ENCODE results near the gene MAPKAPK3. TPM values are rescaled to one million over a fixed set of nuclear protein-coding genes. Genes with fewer than 3 reads are reported as not detected.
"Not testable (repeated sequence)": the region's sequence is repeated elsewhere in the genome, so short reads cannot be mapped to it uniquely, and the experiment has no call there.

MAPKAPK3 gene
- total RNA-seq, 1 experiment from 2014 or later: 23.7 TPM

- Histone ChIP-seq H3K9me3 (no peaks in the 10 kb centered on the region), H3K27me3 (no peaks in the 10 kb centered on the region), H3K4me3 (no peak overlapping the region), H3K36me3 (no peaks in the 10 kb centered on the region)
- no peak for DNase-seq
Observed at GRCh38 chr3:50655009-50655830, 38.3 kb downstream of the MAPKAPK3 start.

- no peaks in the 10 kb centered on the region for H3K9me3 ChIP-seq
- no peaks in the 10 kb centered on the region for H3K36me3 ChIP-seq
- H3K27me3 ChIP-seq: no peaks in the 10 kb centered on the region
- no peak for DNase-seq
- no peak overlapping the region for H3K4me3 ChIP-seq
Observed at GRCh38 chr3:50656417-50657195, 39.7 kb downstream of the MAPKAPK3 start.

DNA sequence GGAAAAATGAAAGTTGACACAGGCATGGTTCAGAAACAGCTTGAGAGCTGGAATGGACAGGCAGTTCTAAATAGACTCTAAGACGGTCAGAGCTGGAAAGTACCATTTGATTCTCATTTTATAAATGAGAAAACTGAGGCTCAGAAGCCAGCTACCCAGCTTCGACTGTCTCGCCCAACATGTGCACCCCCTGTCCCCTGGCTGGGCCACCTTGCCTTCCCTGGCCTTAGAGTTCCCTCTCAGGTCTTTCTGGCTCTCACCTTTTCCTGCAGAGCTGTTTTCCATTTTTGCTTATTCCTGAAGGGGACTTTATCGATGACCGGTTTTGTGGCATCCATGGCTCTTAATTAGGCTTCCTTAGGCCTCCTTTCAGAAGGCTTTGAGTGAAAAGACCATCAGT, 40.5 kb downstream of the MAPKAPK3 start:
- H3K36me3 ChIP-seq: no peaks in the 10 kb centered on the region
- no peaks in the 10 kb centered on the region for H3K9me3 ChIP-seq
- H3K27me3 ChIP-seq: no peaks in the 10 kb centered on the region
- no peak overlapping the region for H3K4me3 ChIP-seq
- DNase-seq: no peak

GRCh38 chr3:50657816-50658215, 40.9 kb downstream of the MAPKAPK3 start:
- H3K4me3 ChIP-seq: no peak overlapping the region
- H3K36me3 ChIP-seq: no peaks in the 10 kb centered on the region
- no peak for DNase-seq
- H3K9me3 ChIP-seq: no peaks in the 10 kb centered on the region
- H3K27me3 ChIP-seq: no peaks in the 10 kb centered on the region

- peak; percentile 31 for DNase-seq
- no peak overlapping the region for H3K4me3 ChIP-seq
- H3K27me3 ChIP-seq: no peaks in the 10 kb centered on the region
- H3K9me3 ChIP-seq: no peaks in the 10 kb centered on the region
- no peaks in the 10 kb centered on the region for H3K36me3 ChIP-seq
Observed at GRCh38 chr3:50658416-50658815, 41.5 kb downstream of the MAPKAPK3 start.

GRCh38 chr3:50658831-50659230, 41.9 kb downstream of the MAPKAPK3 start:
- no peaks in the 10 kb centered on the region for H3K27me3 ChIP-seq
- DNase-seq: no peak
- H3K36me3 ChIP-seq: no peaks in the 10 kb centered on the region
- no peaks in the 10 kb centered on the region for H3K9me3 ChIP-seq
- no peak overlapping the region for H3K4me3 ChIP-seq

DNA sequence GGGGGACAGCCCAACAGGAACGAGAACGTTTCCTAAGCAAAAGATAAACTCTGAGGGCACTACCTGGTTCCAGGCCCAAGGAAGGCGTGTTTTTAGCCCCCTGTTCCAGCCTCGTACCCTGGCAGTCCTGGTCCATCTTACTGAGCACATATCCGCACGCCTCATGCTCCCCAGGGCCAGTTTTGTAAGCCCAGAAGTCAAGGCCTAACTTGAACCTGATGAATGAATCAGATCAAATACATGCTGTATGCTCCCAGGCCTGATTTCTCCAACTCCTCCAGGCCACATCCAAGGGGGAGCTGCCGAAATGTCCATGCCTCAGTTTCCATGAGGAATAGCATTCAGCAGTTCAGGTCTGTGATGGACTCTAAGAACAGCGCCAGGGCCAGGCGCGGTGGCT, 43.4 kb downstream of the MAPKAPK3 start:
- no peaks in the 10 kb centered on the region for H3K36me3 ChIP-seq
- H3K27me3 ChIP-seq: no peaks in the 10 kb centered on the region
- no peak overlapping the region for H3K4me3 ChIP-seq
- DNase-seq: no peak
- no peaks in the 10 kb centered on the region for H3K9me3 ChIP-seq

- no peak for DNase-seq
- H3K36me3 ChIP-seq: no peaks in the 10 kb centered on the region
- no peak overlapping the region for H3K4me3 ChIP-seq
- H3K27me3 ChIP-seq: no peaks in the 10 kb centered on the region
- H3K9me3 ChIP-seq: no peaks in the 10 kb centered on the region
Observed at GRCh38 chr3:50661321-50661837, 44.4 kb downstream of the MAPKAPK3 start.

DNA sequence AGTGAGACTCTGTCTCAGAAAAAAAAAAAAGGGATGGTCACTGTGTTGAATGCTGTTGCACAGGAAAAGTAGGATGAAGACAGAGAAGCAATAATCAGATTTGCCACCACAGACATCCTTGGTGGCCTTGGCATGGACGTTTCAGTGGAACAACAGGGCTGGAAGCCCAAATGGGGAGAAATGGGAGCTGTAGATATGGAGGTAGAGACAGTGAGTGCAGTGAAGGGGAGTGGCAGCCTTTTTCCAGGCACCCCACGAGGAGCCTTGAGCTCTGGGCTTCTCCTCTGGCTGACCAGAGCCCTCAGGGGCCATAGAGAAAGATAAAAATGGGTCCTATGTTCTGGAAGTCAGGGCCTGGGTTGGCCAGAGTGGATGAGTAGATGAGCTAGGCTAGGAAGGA, 45.5 kb downstream of the MAPKAPK3 start:
- Histone ChIP-seq H3K27me3 (no peaks in the 10 kb centered on the region), H3K9me3 (no peaks in the 10 kb centered on the region), H3K36me3 (no peaks in the 10 kb centered on the region), H3K4me3 (no peak overlapping the region)
- no peak for DNase-seq

GRCh38 chr3:50665081-50665840, 48.3 kb downstream of the MAPKAPK3 start:
- H3K36me3 ChIP-seq: no peaks in the 10 kb centered on the region
- H3K9me3 ChIP-seq: no peaks in the 10 kb centered on the region
- no peaks in the 10 kb centered on the region for H3K27me3 ChIP-seq
- H3K4me3 ChIP-seq: no peak overlapping the region
- no peak for DNase-seq

DNA sequence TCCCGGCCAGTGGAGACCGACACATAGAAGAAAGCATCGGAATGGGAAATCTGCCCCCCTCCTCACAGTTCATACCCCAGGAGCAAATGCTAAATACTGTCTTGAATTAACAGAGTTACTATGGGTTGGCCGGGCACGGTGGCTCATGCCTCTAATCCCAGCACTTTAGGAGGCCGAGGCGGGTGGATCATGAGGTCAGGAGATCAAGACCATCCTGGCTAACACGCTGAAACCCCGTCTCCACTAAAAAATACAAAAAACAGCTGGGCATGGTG, 48.8 kb downstream of the MAPKAPK3 start:
- not testable (repeated sequence) for H3K36me3 ChIP-seq, H3K9me3 ChIP-seq, H3K4me3 ChIP-seq, DNase-seq, H3K27me3 ChIP-seq

- no peak overlapping the region for H3K4me3 ChIP-seq
- H3K27me3 ChIP-seq: no peaks in the 10 kb centered on the region
- H3K9me3 ChIP-seq: no peaks in the 10 kb centered on the region
- no peaks in the 10 kb centered on the region for H3K36me3 ChIP-seq
- DNase-seq: no peak
Observed at GRCh38 chr3:50666837-50667236, 49.9 kb downstream of the MAPKAPK3 start.

GRCh38 chr3:50671331-50671730, 54.4 kb downstream of the MAPKAPK3 start:
- H3K27me3 ChIP-seq: peaks cover 5% of the 10 kb centered on the region

DNA sequence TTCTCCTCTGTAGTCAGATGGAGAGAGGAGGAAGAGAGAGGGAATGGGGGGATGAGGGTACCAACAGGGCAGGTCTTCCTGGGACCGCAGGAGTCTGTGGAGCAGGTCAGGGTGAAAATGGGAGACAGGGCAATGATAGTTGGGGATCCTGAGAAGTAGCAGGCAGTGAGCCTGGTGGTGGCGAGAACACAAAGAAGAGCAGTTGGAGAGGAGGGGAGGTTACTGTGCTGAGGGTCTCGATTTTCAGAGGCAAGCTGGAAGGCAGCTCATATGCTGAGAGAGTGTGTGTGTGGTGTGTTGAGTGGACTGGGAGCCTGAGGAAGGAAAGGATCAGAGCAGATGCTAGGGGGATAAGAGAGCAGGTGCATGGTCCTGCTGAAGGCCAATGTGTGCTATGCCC, 55.7 kb downstream of the MAPKAPK3 start:
- no peak overlapping the region for H3K4me3 ChIP-seq
- H3K9me3 ChIP-seq: 0 out of 2 replicates have a peak, but pooled peaks cover 2% of the 10 kb centered on the region
- H3K27me3 ChIP-seq: peaks cover 8% of the 10 kb centered on the region
- no peak for DNase-seq
- H3K36me3 ChIP-seq: no peaks in the 10 kb centered on the region

More at GRCh38 chr3:50671331-50671730, 54.4 kb downstream of the MAPKAPK3 start:
- no peaks in the 10 kb centered on the region for H3K36me3 ChIP-seq
- H3K4me3 ChIP-seq: no peak overlapping the region
- H3K9me3 ChIP-seq: 0 out of 2 replicates have a peak, but pooled peaks cover 2% of the 10 kb centered on the region
- peak; percentile 86 for DNase-seq

DNA sequence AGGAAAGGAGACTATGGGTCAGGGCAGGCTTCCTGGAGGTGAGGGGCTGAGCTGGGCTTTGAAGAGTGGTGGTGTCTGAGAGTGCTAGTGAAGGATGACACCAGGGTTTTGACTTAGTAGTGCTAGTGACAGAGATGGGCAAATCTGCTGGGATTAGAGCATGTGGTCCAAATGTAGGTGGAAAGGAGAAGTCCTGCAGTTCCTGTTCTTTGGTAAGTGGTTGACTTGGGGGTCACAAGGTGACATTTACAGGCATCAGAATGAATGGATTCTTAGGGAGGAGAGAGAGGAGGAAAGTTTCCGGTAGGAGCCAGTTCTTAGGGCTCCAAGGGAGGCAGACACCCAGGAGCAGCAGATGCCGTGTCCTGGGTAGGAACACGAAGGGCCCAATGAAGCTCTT, 57.0 kb downstream of the MAPKAPK3 start:
- no peaks in the 10 kb centered on the region for H3K36me3 ChIP-seq
- no peak for DNase-seq
- H3K27me3 ChIP-seq: peaks cover 8% of the 10 kb centered on the region
- H3K9me3 ChIP-seq: 0 out of 2 replicates have a peak, but pooled peaks cover 2% of the 10 kb centered on the region
- no peak overlapping the region for H3K4me3 ChIP-seq

DNA sequence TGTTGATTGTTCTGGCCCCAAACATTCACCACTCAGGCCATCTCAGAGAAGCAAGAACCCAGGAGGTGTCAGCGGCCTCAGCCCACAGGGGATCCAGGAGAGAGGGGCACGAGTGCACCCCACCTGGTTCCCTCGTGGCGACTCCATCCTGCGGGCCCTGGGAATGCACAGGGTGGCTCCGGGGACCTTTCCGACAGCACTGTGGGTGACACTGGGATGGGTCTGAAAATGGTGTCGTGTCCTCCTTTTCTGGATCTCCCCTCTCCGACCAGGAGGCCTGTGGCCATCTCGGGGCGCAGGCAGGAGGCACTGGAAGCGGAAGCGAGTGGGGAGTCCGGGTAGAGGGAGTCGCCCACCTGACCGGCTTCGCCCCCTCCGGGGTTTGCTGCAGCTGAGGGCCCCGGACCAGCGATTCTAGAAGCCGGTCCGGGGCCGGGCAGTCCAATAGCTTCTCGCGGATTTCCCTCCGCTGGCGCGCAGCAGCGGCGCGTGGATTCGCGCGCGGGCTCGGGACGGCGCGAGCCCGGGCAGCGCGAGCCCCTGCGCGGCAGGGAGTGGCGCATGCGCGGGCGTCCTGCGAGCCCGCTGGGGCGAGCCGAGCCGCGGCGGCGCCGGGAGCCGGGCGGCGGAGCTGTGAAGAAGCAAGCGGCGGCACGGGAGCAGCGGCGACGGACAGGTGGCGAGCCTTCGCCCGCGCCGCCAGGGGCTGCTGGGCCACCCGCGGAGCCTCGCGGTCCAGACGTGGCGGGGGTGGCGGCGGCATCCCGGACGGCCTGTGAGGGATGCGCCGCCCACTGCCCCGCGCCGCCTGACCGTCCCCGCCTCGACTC, 57.6 kb downstream of the MAPKAPK3 start, which contains the start of gene DOCK3:
DOCK3 (plus strand) TSS at position 579 of the 830 bp plus-strand sequence. CDS start 337 bp downstream, outside the sequence.
- peak; percentile 33 for DNase-seq
- no peaks in the 10 kb centered on the region for H3K36me3 ChIP-seq
- H3K4me3 ChIP-seq: no peak within 1 kb of the TSS
- H3K9me3 ChIP-seq: 0 out of 2 replicates have a peak, but pooled peaks cover 2% of the 10 kb centered on the region
- peaks cover 8% of the 10 kb centered on the region for H3K27me3 ChIP-seq

All from MG63 (cell line).